ENCODE data around the gene IQGAP2. TPM values are rescaled to one million over a fixed set of nuclear protein-coding genes. Genes with fewer than 3 reads are reported as not detected.

IQGAP2 gene
- total RNA-seq, 1 donor from 2014 or later: 1.3 TPM

DNA sequence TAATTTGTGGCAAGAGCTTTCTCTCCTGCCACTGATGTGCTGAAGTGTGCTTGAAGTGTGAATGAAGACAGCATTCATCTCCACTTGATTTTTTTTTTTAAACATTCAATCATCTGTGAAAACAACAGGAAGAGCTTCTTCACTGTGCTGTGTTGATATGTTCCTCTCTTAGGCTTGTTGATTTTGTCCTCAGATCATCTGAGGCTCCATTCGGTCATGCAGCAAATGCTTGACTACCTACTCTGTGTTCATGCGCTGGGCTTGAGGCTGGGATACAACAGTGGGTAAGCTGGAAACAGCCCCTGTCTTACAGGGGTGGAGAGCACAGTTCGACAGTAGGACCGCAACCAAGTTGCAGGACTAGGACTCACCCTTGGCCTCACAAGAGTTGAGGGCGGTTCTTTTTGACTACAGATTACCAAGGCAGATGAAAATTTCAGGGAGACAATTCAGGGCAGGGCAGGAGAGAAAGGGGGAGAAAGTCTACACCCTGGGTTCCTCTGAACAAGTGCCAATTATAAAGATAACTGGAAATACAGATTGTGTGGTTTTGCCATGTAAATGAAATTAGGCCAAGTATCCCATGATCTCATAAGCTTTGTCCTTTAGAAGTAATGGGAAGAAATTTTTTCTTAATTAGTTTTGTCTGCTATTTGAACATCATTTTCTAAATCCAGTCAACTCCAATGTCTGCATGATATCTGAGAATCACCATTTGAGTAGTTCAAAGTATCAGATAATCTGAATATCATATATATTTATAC is 281.9 kb downstream of the IQGAP2 start:
- TF ChIP-seq, protein P1, sequence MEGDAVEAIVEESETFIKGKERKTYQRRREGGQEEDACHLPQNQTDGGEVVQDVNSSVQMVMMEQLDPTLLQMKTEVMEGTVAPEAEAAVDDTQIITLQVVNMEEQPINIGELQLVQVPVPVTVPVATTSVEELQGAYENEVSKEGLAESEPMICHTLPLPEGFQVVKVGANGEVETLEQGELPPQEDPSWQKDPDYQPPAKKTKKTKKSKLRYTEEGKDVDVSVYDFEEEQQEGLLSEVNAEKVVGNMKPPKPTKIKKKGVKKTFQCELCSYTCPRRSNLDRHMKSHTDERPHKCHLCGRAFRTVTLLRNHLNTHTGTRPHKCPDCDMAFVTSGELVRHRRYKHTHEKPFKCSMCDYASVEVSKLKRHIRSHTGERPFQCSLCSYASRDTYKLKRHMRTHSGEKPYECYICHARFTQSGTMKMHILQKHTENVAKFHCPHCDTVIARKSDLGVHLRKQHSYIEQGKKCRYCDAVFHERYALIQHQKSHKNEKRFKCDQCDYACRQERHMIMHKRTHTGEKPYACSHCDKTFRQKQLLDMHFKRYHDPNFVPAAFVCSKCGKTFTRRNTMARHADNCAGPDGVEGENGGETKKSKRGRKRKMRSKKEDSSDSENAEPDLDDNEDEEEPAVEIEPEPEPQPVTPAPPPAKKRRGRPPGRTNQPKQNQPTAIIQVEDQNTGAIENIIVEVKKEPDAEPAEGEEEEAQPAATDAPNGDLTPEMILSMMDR (conservative IDR thresholded peaks at IDR 0.05; ENCODE audit: low read depth, low read length): no peak
- no peak for DNase-seq (ENCODE audit: low read depth)
- no peak overlapping the region for H3K4me3 ChIP-seq (ENCODE audit: low read depth, low read length)

DNA sequence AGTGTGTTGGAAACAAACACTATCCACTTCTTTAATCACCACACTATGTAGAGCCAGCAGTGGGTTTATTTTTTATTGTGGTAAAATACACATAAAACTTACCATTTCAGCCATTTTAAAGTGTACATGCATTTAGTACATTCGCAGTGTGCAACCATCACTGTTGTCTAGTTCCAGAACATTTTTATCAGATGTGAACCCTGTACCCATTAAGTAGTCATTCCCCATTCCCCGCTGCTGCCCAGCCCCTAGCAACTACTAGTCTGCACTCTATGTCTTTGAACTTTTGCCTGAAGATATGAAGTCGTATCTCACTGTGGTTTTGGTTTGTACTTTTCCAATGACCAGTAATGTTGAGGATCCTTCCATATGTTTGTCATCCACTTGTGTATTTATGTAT is 282.6 kb downstream of the IQGAP2 start:
- no peak overlapping the region for H3K4me3 ChIP-seq (ENCODE audit: low read depth, low read length)
- DNase-seq (ENCODE audit: low read depth): no peak
- TF ChIP-seq, protein P1 (conservative IDR thresholded peaks at IDR 0.05; ENCODE audit: low read depth, low read length): no peak

DNA sequence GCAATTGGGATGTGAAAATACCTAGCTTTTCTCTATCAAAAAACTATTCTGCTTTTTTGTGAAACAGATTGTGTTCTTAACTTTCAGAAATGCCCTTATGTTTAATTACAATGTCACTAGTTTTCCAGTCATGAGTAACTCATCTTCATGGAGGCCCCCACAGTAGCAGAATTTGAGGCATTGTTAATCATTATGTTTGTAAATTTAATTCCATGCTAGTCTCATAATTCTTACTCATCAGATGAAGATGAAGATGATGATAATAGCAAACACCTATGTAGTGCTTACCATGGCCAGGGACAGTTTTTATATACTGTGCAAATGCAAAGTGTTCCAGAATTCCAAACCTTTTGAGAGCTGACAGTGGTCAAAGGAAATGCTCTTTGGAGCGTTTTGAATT is 285.1 kb downstream of the IQGAP2 start:
- no peak overlapping the region for H3K4me3 ChIP-seq (ENCODE audit: low read depth, low read length)
- DNase-seq (ENCODE audit: low read depth): no peak
- TF ChIP-seq, protein P1 (conservative IDR thresholded peaks at IDR 0.05; ENCODE audit: low read depth, low read length): no peak

DNA sequence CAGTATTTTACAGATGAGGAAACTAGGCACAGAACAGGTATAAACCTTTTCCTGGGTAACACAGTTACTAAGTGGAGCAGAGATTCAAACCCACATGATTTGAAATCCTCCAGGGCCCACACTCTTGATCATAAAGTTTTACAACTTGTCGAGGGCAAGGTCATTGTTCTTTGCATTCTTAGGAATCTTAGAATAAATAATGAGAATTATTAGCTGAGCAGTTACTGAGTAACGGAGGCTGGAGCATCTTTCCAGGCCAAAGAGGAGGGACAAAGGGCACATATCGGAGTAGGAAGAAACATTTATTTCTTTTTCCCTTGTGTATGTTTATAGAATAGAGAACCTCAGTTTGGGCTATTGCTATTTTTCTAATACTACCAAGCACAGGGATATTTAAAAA is 285.8 kb downstream of the IQGAP2 start:
- H3K4me3 ChIP-seq (ENCODE audit: low read depth, low read length): no peak overlapping the region
- TF ChIP-seq, protein P1 (conservative IDR thresholded peaks at IDR 0.05; ENCODE audit: low read depth, low read length): no peak
- DNase-seq (ENCODE audit: low read depth): no peak

DNA sequence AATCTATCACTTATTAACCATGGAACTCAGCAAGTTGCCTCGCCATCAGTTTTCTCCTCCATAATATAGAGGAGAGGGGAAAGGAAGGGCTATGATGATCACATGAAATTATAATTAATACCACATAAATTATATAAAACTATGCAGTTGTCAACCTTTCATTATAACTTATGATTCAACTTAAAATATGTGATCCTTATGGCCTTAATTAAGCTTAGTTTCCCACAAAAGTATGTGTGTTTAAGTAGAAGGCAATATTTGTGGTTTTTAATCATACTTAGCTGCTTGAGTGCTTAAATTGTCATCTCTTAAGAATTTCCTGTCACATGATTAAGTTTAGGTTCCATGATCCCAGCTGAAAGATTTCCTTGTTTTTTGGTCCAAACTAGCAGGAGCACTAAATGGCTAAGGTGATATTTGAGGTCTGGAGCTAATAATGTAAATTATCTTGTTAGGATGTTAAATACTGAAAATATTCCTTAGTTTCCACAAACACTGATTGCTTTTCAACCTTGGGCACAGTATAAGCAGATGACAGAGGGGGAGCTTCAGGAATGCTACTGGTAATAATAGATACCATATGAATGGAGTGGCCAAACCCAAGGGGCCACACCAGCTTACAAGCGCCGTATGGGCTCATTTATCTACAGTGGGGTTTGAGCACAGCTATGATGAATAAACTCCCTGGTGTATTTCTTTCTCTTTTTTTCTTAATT is 286.4 kb downstream of the IQGAP2 start:
- TF ChIP-seq, protein P1 (conservative IDR thresholded peaks at IDR 0.05; ENCODE audit: low read depth, low read length): no peak
- DNase-seq (ENCODE audit: low read depth): peak; percentile 64
- H3K4me3 ChIP-seq (ENCODE audit: low read depth, low read length): no peak overlapping the region

DNA sequence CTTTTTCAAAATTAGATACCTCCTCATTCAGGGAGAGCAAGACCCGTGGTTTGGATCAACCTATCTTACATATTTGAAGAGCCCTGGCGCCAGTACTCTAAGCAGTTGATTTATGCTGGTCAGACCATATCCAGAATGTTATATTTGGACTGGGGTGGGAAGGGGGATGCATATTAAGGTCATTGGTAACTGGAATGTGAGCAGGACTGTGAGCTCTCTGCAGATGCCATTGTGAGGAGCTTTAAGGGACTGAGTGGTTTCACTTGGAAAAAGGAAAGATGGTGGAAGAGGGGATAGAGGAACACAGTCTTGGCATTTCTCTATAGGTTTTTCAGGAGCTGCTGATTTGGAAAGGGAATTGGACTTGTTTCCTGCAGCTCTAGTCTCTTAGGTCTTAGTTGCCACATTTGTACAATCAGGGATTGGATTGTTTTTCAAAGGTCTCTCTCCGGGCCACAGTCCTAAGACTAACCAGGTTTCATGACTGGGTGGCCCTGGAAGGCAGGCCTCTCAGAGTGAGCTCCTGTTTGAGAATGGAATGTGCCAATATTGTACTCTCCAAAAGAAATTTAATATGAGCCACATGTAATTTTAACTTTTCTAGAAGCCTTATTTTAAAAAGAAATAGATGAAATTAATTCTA is 287.1 kb downstream of the IQGAP2 start:
- DNase-seq (ENCODE audit: low read depth): no peak
- H3K4me3 ChIP-seq (ENCODE audit: low read depth, low read length): no peak overlapping the region
- TF ChIP-seq, protein P1 (conservative IDR thresholded peaks at IDR 0.05; ENCODE audit: low read depth, low read length): no peak
